GM19372 (cell line): ENCODE measurements around the gene SPATA31E1.
"Not testable (repeated sequence)": the region's sequence is repeated elsewhere in the genome, so short reads cannot be mapped to it uniquely, and the experiment has no call there.

ENCODE experiments used
- ATAC-seq: cut with Tn5 transposase; IDR thresholded peaks from one replicate; pipeline ENCODE4 v1.9.1; 2021; ENCODE audit warnings: mild to moderate bottlenecking, low read depth, moderate library complexity; ENCODE audit not compliant: unreplicated experiment

SPATA31E1 gene

GRCh38 chr9:87884578-87885459, 2.1 kb downstream of the SPATA31E1 start:
- ATAC-seq = no peak

GRCh38 chr9:87885484-87886189, 3.0 kb downstream of the SPATA31E1 start:
- no peak for ATAC-seq

GRCh38 chr9:87886210-87886932, 3.7 kb downstream of the SPATA31E1 start:
- no peak for ATAC-seq

- no peak for ATAC-seq
Measured at GRCh38 chr9:87886933-87887505, 4.3 kb downstream of the SPATA31E1 start.

GRCh38 chr9:87887661-87888480, 5.2 kb downstream of the SPATA31E1 start:
- no peak for ATAC-seq

GRCh38 chr9:87888501-87888900, 5.8 kb downstream of the SPATA31E1 start:
- no peak for ATAC-seq

GRCh38 chr9:87889065-87889881, 6.6 kb downstream of the SPATA31E1 start:
- ATAC-seq = no peak

GRCh38 chr9:87889882-87890252, 7.2 kb downstream of the SPATA31E1 start:
- ATAC-seq = no peak

- ATAC-seq = no peak
Measured at GRCh38 chr9:87890837-87891236, 8.2 kb downstream of the SPATA31E1 start.

GRCh38 chr9:87891754-87892153, 9.1 kb downstream of the SPATA31E1 start:
- no peak for ATAC-seq

GRCh38 chr9:87892956-87893355, 10.3 kb downstream of the SPATA31E1 start:
- no peak for ATAC-seq

- ATAC-seq = no peak
Measured at GRCh38 chr9:87894998-87895625, 12.4 kb downstream of the SPATA31E1 start.

- ATAC-seq = no peak
Measured at GRCh38 chr9:87896891-87897290, 14.2 kb downstream of the SPATA31E1 start.

- no peak for ATAC-seq
Measured at GRCh38 chr9:87898151-87898550, 15.5 kb downstream of the SPATA31E1 start.

- not testable (repeated sequence) for ATAC-seq
Measured at GRCh38 chr9:87902371-87902770, 19.7 kb downstream of the SPATA31E1 start.

- no peak for ATAC-seq
Measured at GRCh38 chr9:87909310-87910041, 26.8 kb downstream of the SPATA31E1 start.

GRCh38 chr9:87910821-87911220, 28.1 kb downstream of the SPATA31E1 start:
- ATAC-seq = no peak

GRCh38 chr9:87917662-87918061, 35.0 kb downstream of the SPATA31E1 start, which contains the start of gene SPATA31C1:
Gene SPATA31C1 (plus strand): TSS chr9:87917962.
- ATAC-seq = not testable (repeated sequence)
